Lung (tissue), 12 donors: ENCODE measurements around the gene PON3. TPM values are rescaled to one million over a fixed set of nuclear protein-coding genes. Genes with fewer than 3 reads are reported as not detected.
A peak's percentile ranks its signal among the peaks of the same experiment; 100 is the strongest.

Source experiments
- ATAC-seq: fragments of 200-7000 bp; cut with Tn5 transposase; one replicate; pipeline ENCODE4 v1.9.1; 2020; ENCODE audit warnings: moderate number of reproducible peaks; ENCODE audit not compliant: insufficient read depth, low FRiP score
- DNase-seq, 3 donors: peaks; one replicate each; pipeline ENCODE4 v3.0.0-alpha.2; 2013 to 2017
- H3K27ac ChIP-seq, 2 donors: one replicate each; pipeline ENCODE4 v1.5.1; 2013; ENCODE audit warnings: mild to moderate bottlenecking in 2 of 2, moderate library complexity in 2 of 2, control low read depth in 1 of 2, inconsistent platforms in 1 of 2, low read depth in 1 of 2, low read length in 1 of 2
- H3K27me3 ChIP-seq, 3 donors: one replicate each; pipeline ENCODE4 v1.5.1; 2013; ENCODE audit warnings: low read length in 2 of 3; ENCODE audit not compliant: control insufficient read depth in 3 of 3, insufficient read depth in 3 of 3
- H3K36me3 ChIP-seq, 4 donors: one replicate each; pipeline ENCODE4 v1.5.1; 2013; ENCODE audit warnings: low read length in 4 of 4, mild to moderate bottlenecking in 1 of 4, moderate library complexity in 1 of 4; ENCODE audit not compliant: control insufficient read depth in 4 of 4, insufficient read depth in 4 of 4
- H3K4me1 ChIP-seq, 5 donors: one replicate each; pipeline ENCODE4 v1.5.1; 2013; ENCODE audit warnings: low read length in 5 of 5, mild to moderate bottlenecking in 2 of 5, moderate library complexity in 1 of 5; ENCODE audit not compliant: control insufficient read depth in 5 of 5, insufficient read depth in 5 of 5
- H3K4me3 ChIP-seq: one replicate; pipeline ENCODE4 v1.5.1; 2013; ENCODE audit warnings: mild to moderate bottlenecking, control low read depth, moderate library complexity
- H3K9ac ChIP-seq, 2 donors: one replicate each; pipeline ENCODE4 v1.5.1; 2013; ENCODE audit warnings: low read length in 2 of 2, control low read depth in 1 of 2; ENCODE audit not compliant: insufficient read depth in 1 of 2
- H3K9me3 ChIP-seq, 4 donors: one replicate each; pipeline ENCODE4 v1.5.1; 2013; ENCODE audit warnings: low read length in 3 of 4, mild to moderate bottlenecking in 1 of 4, moderate library complexity in 1 of 4; ENCODE audit not compliant: control insufficient read depth in 4 of 4, insufficient read depth in 3 of 4
- WGBS, 2 donors: extraction: QIAGEN DNeasy Blood & Tissue Kit; methylation state at CpG; one replicate each; pipeline ENCODE4 v1.1.7; 2013; 5-methylcytosine and 5-hydroxymethylcytosine counted together
- polyA plus RNA-seq, 2 donors: library from polyadenylated mRNA; stranded (reverse); fragments of 200-250 nt; gene quantifications; one replicate each; pipeline ENCODE4 v1.2.1, GENCODE V29; 2013
- total RNA-seq, 2 donors: library from RNA; depleted of rRNA in 1 of 2; stranded (reverse); fragments of >200 nt in 1 of 2; gene quantifications; one replicate each; pipeline ENCODE4 v1.2.1, GENCODE V29; 2014 to 2021
- TF ChIP-seq, protein P1 (sequence below): IDR thresholded peaks from 2 replicates; pipeline ENCODE4 v1.5.1; 2012; ENCODE audit warnings: mild to moderate bottlenecking; ENCODE audit errors: control extremely low read depth, extremely low read depth
- donor health status: control.
- donor health status: control.
- donor health status: Bipolar disorder and iron deficiency.
- donor health status: healthy.
- donor health status: DM: yes; HTN: yes; CAD: no.

The PON3 gene
- total and polyA plus RNA-seq, 4 donors, result 13.2 to 28.0 (median 22.5) TPM

DNA sequence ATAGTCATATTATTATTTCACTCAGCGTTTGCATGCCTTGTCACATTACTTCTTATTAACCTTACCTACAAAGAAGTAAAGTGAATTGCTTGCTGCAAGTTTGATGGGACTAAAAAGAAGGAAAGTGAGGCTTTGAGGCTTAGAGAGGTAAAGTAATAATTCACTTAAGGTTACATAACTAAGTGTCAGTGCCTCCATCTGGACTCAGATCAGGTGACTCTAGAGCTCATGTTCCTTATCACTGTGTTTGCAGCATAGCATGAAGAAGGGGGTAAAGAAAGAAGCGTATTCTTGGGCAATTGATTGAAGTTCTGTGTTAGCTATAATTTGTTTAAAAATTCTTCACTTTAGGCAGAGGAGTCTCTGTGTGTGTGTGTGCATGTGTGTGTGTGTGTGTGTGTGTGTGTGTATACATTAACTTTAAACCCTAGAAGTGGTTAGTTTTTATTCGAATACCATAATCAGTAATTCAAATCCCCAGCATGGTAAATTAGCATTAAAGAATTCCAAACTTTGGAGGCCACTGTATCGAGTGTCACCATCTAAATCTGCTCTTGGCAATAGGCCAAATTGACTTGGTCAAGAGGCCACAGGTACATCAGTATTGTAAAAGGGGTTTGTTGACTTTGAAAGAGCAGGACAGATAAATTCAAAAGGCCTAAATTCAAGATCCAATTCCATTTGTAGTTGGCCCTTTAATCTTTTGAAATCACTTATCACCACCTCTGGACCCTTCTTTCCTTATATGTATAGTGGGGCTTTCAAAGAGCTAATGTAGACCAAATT, 2.2 kb upstream of the PON3 start:
- Histone ChIP-seq H3K36me3 (peaks cover 0 to 5% (median under 1%) of the 10 kb centered on the region in 4 donors), H3K4me1 (peaks cover 0 to 6% (median 3%) of the 10 kb centered on the region in 5 donors), H3K27me3 (peaks cover 0 to 2% (median 0%) of the 10 kb centered on the region in 3 donors), H3K9me3 (no peaks in the 10 kb centered on the region), H3K9ac (no peak overlapping the region), H3K4me3 (no peak overlapping the region), H3K27ac (no peak overlapping the region)
- no peak for ATAC-seq
- WGBS, 2 donors, result 79 to 80% methylated on average over 4 of the region's 4 CpGs
- TF ChIP-seq, protein P1, sequence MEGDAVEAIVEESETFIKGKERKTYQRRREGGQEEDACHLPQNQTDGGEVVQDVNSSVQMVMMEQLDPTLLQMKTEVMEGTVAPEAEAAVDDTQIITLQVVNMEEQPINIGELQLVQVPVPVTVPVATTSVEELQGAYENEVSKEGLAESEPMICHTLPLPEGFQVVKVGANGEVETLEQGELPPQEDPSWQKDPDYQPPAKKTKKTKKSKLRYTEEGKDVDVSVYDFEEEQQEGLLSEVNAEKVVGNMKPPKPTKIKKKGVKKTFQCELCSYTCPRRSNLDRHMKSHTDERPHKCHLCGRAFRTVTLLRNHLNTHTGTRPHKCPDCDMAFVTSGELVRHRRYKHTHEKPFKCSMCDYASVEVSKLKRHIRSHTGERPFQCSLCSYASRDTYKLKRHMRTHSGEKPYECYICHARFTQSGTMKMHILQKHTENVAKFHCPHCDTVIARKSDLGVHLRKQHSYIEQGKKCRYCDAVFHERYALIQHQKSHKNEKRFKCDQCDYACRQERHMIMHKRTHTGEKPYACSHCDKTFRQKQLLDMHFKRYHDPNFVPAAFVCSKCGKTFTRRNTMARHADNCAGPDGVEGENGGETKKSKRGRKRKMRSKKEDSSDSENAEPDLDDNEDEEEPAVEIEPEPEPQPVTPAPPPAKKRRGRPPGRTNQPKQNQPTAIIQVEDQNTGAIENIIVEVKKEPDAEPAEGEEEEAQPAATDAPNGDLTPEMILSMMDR, result no peak
- no peak for DNase-seq

DNA sequence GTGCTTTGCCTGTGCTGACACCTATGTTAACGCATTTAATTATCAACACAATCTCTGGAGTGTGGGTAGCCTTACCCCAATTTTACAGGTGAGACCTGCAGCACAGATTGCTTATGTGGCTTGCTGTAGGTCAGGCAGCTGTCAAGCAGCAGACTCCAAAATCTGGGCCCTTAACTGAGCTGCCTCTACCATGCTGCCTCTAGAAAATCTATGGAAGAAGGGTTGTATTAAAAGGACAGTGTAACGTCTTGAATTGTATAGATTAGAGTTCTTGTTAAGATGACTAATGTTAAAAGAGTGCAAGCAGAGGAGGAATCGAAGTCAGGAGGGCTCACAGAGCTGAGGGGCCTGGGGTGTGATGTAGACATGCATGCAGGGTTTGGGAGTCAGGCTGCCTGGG, 1.2 kb upstream of the PON3 start:
- TF ChIP-seq, protein P1, result no peak
- 75 to 90% methylated on average over 3 of the region's 3 CpGs for WGBS, 2 donors
- DNase-seq (no peak), ATAC-seq (no peak)
- Histone ChIP-seq H3K9me3 (no peaks in the 10 kb centered on the region), H3K9ac (no peak overlapping the region), H3K36me3 (no peaks in the 10 kb centered on the region), H3K4me1 (peaks cover 0 to 6% (median 0%) of the 10 kb centered on the region in 5 donors), H3K4me3 (peak overlapping the region; percentile 8), H3K27me3 (peaks cover 0 to 2% (median 0%) of the 10 kb centered on the region in 3 donors), H3K27ac (no peak overlapping the region)

DNA sequence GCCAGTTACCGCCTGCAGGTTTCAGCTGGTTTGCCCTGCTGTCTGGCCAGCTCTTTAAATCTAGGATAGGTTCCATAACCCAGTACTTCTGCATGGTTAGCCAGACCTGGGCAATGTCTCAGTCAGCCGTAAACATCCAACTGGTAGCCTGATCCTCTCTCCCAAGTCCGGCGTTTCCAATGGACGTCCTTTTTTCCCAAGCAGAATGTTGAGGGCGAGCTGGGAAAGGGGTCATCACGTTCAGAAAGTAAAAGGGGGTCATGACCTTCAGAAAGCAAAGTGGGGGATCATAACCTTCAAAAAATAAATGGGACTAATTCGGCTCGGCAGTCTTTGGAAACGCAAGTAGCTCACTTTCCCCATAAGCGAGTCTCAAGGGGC, 430 bp downstream of the PON3 start:
- WGBS, 2 donors, result 65 to 70% methylated on average over 11 of the region's 11 CpGs
- Histone ChIP-seq H3K36me3 (no peaks in the 10 kb centered on the region), H3K27me3 (peaks cover 0 to 2% (median 0%) of the 10 kb centered on the region in 3 donors), H3K9ac (no peak overlapping the region), H3K27ac (peak overlapping the region in 1 of 2 donors; percentile 74), H3K4me1 (peaks cover 0 to 13% (median 3%) of the 10 kb centered on the region in 5 donors), H3K4me3 (peak overlapping the region; percentile 54), H3K9me3 (no peaks in the 10 kb centered on the region)
- ATAC-seq (no peak), DNase-seq (no peak)
- TF ChIP-seq, protein P1, result no peak
